NK-92 (cell line): ENCODE data around the gene NBAS.
"Not testable (repeated sequence)": the region's sequence is repeated elsewhere in the genome, so short reads cannot be mapped to it uniquely, and the experiment has no call there.

Source experiments
- DNase-seq: peaks from one replicate; lab custom pipeline; 2025; ENCODE audit not compliant: unreplicated experiment; lab: John Stamatoyannopoulos, UW

NBAS gene

GRCh38 chr2:15321481-15321880 lies 239.7 kb downstream of the NBAS start:
- not testable (repeated sequence) for DNase-seq

GRCh38 chr2:15316370-15316814 lies 244.7 kb downstream of the NBAS start:
- no peak for DNase-seq

GRCh38 chr2:15315411-15315810 lies 245.7 kb downstream of the NBAS start:
- DNase-seq: no peak

DNA sequence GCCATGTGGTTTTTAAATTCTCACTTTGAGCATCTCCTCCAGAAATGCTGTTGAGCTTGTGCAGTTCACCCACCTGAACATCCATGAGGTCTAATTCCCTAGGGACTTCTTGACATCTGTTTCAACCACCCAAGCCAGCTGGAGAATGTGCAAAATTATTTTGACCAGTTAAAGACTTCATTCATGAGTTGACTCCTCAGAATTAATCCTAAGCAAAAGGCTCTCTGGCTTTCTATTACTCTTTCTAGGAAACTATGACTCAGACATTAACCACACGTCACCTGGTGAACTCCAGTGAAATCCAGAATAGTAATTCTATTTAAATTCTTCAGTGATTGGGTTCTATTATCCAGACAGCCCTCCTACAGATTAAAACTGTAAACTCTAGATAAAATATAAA lies 247.5 kb downstream of the NBAS start:
- DNase-seq: no peak

DNA sequence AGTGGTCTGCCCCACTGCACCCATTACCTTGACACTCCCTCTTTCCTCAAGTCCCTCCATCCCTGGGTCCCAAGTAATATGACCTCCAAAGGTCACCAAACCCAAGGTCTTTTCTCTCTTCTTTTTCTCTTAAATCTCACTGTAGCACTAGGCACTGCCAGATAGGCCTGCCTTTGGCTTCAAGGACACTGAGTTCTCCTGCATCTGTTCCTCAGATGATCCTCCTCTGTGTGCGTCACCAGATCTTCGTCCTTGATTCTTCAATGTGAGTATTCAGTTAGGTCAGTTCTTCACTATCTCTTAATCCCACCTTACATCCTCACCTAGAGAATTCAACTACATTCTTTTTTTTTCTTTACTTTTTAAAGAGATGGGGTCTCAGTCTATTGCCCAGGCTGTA lies 249.2 kb downstream of the NBAS start:
- no peak for DNase-seq

DNA sequence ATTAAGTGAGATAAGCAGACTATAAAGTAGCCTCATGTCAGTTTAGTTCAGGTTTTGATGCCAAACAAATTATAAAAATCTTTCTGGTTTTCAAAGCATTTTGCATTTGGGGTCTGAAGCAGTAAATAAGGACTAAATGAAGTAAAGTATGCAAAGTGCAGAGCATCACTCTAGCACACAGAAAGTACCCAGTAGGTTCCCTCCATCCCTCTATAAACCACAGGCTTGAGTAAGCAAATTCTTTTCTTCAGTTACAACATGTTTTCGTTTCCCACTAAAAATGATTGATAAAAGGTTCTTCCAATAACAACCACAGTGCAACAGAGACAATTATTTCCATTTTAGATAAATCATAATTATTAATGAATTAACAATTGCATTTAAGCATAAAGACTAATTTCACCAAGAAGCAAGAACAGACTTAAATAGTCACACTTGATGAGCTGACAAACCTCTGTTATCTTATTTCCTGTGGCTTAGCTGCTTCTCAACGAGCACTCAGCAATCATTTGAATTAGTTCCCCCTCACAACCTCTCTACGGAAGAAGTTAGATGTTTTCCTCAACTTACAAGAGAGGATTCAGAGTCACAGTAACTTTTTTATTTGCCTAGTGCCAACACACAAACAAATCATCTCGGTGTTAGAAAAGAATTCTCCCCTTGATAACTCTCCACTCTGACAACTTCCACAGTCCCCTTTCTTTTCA lies 249.8 kb downstream of the NBAS start:
- no peak for DNase-seq

- DNase-seq: no peak
Observed at GRCh38 chr2:15307526-15307925, 253.6 kb downstream of the NBAS start.

GRCh38 chr2:15306706-15307105 lies 254.4 kb downstream of the NBAS start:
- no peak for DNase-seq

- no peak for DNase-seq
Observed at GRCh38 chr2:15303874-15304273, 257.3 kb downstream of the NBAS start.

DNA sequence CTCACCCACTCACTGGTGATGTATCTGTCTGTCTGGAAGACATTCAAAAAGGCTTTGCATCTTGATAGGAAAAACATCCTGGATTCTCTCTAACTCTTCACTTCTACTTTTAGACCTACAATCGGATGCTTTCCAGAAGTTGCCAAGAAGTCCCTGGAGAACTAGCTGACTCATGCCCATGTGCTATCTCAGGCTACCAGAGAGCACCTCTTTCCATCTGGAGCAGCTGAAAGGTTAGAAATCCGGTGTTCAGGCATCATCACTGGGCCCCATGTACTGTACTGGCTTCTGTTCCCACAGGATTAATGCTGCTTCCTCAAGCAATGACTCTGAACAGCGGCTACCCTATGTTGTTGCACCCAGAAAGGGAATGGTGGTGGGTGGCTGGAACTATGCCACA lies 259.0 kb downstream of the NBAS start:
- DNase-seq: no peak

GRCh38 chr2:15300624-15301573 lies 260.2 kb downstream of the NBAS start:
- no peak for DNase-seq

DNA sequence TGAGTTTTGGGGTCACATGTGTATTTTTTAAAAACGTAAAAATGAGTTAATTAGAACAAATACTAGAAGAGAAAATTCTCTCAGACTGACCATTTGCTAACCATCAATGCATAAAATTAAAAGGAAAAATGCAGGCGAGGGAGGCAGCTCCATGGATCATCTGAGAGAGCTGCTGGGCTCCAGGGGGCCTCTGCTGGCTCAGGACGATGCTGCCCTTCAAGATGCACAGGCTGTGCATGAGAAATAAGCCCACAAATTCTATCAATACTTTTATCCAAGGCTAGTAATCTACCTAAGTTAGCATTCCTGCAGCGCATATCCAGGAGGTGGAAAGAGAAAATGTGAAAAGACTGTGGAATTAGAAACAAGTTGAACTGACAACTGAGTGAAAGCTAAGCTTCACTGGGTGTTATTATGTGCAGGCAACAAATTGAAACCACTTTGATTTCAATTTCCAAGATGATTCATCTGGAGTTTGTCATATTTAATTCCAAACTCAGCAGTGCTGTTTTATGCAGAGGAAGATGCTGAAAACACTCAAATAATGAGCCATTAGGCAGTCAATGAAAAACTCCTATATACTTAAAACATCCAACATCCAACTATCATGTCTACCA lies 261.1 kb downstream of the NBAS start:
- no peak for DNase-seq

GRCh38 chr2:15298770-15299169 lies 262.4 kb downstream of the NBAS start:
- no peak for DNase-seq

GRCh38 chr2:15293262-15293937 lies 267.7 kb downstream of the NBAS start:
- DNase-seq: no peak

GRCh38 chr2:15287447-15288184 lies 273.5 kb downstream of the NBAS start:
- DNase-seq: no peak

DNA sequence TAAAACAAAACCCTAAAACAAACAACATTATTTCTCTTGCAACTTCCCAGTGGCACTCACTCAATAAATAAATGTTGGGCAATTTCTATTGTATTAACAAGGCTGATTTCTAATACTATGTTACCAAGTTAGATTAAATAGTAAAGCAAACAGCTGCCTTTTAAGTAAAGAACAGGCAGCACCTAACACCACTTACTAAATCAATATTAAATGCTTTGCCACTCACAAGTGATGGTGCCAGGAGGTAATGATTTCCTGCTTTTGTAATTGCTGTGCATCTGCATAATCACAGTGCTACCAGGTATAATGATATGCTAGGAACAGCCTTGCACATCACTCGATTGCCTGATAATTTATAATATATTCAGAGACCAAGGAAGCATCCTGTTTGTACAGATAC lies 276.5 kb downstream of the NBAS start:
- no peak for DNase-seq

- no peak for DNase-seq
Observed at GRCh38 chr2:15281681-15282080, 279.5 kb downstream of the NBAS start.

- no peak for DNase-seq
Observed at GRCh38 chr2:15279201-15279876, 281.8 kb downstream of the NBAS start.

GRCh38 chr2:15278296-15278695 lies 282.8 kb downstream of the NBAS start:
- no peak for DNase-seq

- no peak for DNase-seq
Observed at GRCh38 chr2:15275346-15275745, 285.8 kb downstream of the NBAS start.
